Right lung (tissue), 10 donors: ENCODE data around the gene PTPN11. TPM values are rescaled to one million over a fixed set of nuclear protein-coding genes. Genes with fewer than 3 reads are reported as not detected.
A peak's percentile ranks its signal among the peaks of the same experiment; 100 is the strongest.
"Not testable (repeated sequence)": the region's sequence is repeated elsewhere in the genome, so short reads cannot be mapped to it uniquely, and the experiment has no call there.

Experiments used
- DNase-seq, 2 donors: peaks; one replicate each; pipeline ENCODE4 v3.0.0-alpha.2; 2013
- long read RNA-seq, 8 donors: transcript quantifications; one replicate each; lab custom pipeline, GENCODE V29; 2026
- polyA plus RNA-seq, 5 donors: library from polyadenylated mRNA; unstranded; fragments of 120-200 nt; gene quantifications; one replicate each; pipeline versions ENCODE4 v1.2.1 to v1.2.3, GENCODE V29; 2013; ENCODE audit warnings: inconsistent platforms in 1 of 5, low replicate concordance in 1 of 5; ENCODE audit not compliant: insufficient read length in 5 of 5, insufficient read depth in 1 of 5

PTPN11 gene
- 10 to 100 TPM; 46.9 to 67.1 (median 62.0) TPM for polyA plus RNA-seq
- long read RNA-seq, donor 1, full-length matches to known transcripts = 4 of 55 reads
- long read RNA-seq, donor 1, partial matches to known transcripts = 51 of 55 reads
- long read RNA-seq, donor 1, other reads (novel, unspliced or antisense) = 0 of 55 reads
- long read RNA-seq, donor 2, full-length matches to known transcripts = 4 of 9 reads
- long read RNA-seq, donor 2, partial matches to known transcripts = 5 of 9 reads
- long read RNA-seq, donor 2, other reads (novel, unspliced or antisense) = 0 of 9 reads
- long read RNA-seq, donor 3, full-length matches to known transcripts = 1 of 6 reads
- long read RNA-seq, donor 3, partial matches to known transcripts = 5 of 6 reads
- long read RNA-seq, donor 3, other reads (novel, unspliced or antisense) = 0 of 6 reads
- long read RNA-seq, donor 4, full-length matches to known transcripts = 1 of 8 reads
- long read RNA-seq, donor 4, partial matches to known transcripts = 7 of 8 reads
- long read RNA-seq, donor 4, other reads (novel, unspliced or antisense) = 0 of 8 reads
- long read RNA-seq, donor 5, full-length matches to known transcripts = 6 of 18 reads
- long read RNA-seq, donor 5, partial matches to known transcripts = 12 of 18 reads
- long read RNA-seq, donor 5, other reads (novel, unspliced or antisense) = 0 of 18 reads
- long read RNA-seq, donor 6, full-length matches to known transcripts = 12 of 43 reads
- long read RNA-seq, donor 6, partial matches to known transcripts = 31 of 43 reads
- long read RNA-seq, donor 6, other reads (novel, unspliced or antisense) = 0 of 43 reads
- long read RNA-seq, donor 7, full-length matches to known transcripts = 8 of 8 reads
- long read RNA-seq, donor 7, partial matches to known transcripts = 0 of 8 reads
- long read RNA-seq, donor 7, other reads (novel, unspliced or antisense) = 0 of 8 reads
- long read RNA-seq, donor 8 = 0 reads

GRCh38 chr12:112418608-112419296 is at the start of gene PTPN11:
Gene PTPN11, plus strand, starts transcription at chr12:112418947. Its CDS starts 165 bp downstream, at chr12:112419112.
- DNase-seq = peak; percentile 84

GRCh38 chr12:112370199-112370598 is 48.5 kb upstream of the PTPN11 start:
- no peak for DNase-seq

- DNase-seq = no peak
Measured at GRCh38 chr12:112370868-112371510, 47.8 kb upstream of the PTPN11 start.

GRCh38 chr12:112374166-112374740 is 44.5 kb upstream of the PTPN11 start:
- no peak for DNase-seq

GRCh38 chr12:112375105-112375504 is 43.6 kb upstream of the PTPN11 start:
- no peak for DNase-seq

DNA sequence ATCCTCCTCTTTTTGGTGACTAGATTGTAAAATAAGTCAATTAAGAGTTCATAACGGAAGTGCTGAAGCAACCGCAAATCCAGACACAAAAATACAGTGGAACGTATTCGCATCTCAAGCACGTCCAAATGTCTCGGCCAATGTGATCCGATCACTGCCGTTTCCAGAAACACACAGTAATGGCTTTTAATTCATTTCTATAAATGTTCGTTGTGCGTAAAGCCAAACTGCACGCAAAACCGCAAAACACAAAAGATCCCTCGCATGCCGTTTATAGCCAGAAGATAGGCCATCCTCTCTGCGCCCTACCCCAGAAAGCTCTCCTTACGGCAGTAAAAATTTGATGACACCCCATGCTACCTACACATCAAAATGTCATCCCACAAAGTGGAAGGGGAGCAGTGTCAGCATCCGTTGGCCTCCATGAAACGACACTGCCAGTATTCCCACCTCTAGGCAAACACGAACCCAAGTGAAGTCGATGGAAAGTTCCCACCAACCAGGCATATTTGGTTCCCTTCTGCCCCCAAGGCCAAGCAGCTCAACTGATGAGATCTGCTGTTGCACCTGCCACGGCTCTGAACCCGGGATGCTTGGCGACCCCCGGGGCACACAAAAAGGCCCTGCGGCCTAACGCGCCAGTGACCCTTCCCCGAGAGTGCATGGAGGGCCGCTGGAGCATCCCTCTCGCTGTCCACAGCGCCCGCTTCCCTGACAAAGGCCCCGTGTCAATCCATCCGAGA is 37.9 kb upstream of the PTPN11 start:
- no peak for DNase-seq

DNA sequence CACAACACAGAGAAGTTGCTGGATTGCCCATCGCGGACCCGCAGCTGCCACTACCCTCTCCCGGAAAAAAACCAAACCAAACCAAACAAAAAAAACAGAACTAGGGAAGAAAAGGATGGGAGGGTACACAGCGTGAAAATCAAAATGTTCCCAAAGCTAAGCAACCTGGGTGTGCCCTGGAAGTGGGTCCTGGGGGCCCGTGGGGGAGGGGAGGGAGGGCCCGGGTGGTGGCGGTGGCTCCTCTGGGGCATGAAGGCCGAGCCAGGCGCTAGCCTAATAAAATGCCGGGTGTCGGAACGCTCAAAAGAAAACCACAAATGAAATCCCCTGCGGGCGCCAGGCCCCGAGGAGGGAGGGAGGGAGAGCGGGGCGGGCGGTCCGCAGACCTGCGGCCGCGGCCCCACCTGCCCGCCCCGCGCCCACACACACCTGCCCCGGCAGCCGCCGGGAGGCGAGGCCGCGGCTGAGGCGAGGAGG is 37.3 kb upstream of the PTPN11 start:
- DNase-seq = peak in 1 of 2 donors; percentile 9

- peak; percentile 88 to 89 for DNase-seq
Measured at GRCh38 chr12:112381883-112382796, 36.6 kb upstream of the PTPN11 start, which contains the start of gene HECTD4. Gene HECTD4, minus strand, starts transcription at chr12:112382431. Its CDS starts 303 bp downstream, at chr12:112382128.

DNA sequence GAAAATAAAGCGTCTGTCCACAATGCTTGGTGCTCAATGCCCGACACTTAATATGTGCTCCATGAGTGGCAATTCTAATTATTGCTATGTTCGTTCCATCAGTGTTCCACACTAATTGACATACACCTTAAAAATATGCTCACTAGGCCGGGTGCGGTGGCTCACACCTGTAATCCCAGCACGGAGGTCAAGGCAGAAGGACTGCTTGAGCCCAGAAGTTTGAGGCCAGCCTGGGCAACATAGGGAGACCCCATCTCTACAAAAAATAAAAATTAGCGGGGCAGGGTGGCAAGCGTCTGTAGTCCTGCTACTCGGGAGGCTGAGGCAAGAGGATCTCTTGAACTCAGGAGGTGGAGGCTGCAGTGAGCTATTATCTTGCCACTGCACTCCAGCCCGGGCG is 35.9 kb upstream of the PTPN11 start:
- DNase-seq = no peak

DNA sequence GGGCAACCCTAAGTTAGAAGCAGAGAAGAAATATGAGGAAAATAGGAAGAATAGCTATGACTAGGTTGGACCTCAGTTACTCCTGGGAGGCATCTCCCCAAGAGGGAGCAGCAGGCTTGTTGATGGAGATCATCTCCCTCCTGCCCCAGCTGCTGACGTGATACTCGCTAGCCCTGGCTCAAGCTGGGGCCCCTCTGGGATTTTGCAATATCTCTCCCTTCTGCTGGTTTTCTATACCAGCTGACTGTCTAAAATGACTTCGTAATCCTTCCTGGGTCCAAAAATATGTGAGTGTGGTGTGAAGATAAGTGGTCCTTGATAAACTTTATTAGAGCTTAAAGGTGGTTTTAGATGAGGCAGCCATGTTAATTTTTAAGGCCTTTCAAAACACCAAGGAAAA is 32.0 kb upstream of the PTPN11 start:
- DNase-seq = peak; percentile 46 to 65

- DNase-seq = no peak
Measured at GRCh38 chr12:112389228-112389627, 29.5 kb upstream of the PTPN11 start.

DNA sequence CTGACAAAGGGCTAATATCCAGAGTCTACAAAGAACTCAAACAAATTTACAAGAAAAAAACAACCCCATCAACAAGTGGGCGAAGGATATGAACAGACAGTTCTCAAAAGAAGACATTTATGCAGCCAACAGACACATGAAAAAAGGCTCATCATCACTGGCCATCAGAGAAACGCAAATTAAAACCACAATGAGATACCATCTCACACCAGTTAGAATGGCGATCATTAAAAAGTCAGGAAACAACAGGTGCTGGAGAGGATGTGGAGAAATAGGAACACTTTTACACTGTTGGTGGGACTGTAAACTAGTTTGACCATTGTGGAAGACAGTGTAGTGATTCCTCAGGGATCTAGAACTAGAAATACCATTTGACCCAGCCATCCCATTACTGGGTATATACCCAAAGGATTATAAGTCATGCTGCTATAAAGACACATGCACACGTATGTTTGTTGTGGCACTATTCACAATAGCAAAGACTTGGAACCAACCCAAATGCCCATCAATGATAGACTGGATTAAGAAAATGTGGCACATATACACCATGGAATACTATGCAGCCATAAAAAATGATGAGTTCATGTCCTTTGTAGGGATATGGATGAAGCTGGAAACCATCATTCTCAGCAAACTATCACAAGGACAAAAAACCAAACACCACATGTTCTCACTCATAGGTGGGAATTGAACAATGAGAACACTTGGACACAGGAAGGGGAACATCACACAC is 28.7 kb upstream of the PTPN11 start:
- not testable (repeated sequence) for DNase-seq

- DNase-seq = no peak
Measured at GRCh38 chr12:112393328-112393727, 25.4 kb upstream of the PTPN11 start.

DNA sequence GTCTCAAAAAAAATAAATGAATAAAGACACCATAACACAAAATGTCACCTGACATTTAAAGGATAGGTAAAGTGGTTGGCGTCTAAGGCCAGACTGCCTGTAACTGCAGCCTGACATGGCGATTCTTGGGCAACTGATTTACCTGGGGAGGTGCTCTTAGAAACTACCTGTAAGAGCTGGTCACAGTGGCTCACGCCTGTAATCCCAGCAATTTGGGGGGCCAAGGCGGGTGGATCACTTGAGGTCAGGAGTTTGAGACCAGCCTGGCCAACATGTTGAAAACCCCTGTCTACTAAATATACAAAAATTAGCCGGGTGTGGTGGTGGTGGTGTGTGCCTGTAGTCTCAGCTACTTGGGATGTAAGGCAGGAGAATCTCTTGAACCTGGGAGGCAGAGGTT is 17.7 kb upstream of the PTPN11 start:
- DNase-seq = no peak

- no peak for DNase-seq
Measured at GRCh38 chr12:112401903-112402498, 16.7 kb upstream of the PTPN11 start.

DNA sequence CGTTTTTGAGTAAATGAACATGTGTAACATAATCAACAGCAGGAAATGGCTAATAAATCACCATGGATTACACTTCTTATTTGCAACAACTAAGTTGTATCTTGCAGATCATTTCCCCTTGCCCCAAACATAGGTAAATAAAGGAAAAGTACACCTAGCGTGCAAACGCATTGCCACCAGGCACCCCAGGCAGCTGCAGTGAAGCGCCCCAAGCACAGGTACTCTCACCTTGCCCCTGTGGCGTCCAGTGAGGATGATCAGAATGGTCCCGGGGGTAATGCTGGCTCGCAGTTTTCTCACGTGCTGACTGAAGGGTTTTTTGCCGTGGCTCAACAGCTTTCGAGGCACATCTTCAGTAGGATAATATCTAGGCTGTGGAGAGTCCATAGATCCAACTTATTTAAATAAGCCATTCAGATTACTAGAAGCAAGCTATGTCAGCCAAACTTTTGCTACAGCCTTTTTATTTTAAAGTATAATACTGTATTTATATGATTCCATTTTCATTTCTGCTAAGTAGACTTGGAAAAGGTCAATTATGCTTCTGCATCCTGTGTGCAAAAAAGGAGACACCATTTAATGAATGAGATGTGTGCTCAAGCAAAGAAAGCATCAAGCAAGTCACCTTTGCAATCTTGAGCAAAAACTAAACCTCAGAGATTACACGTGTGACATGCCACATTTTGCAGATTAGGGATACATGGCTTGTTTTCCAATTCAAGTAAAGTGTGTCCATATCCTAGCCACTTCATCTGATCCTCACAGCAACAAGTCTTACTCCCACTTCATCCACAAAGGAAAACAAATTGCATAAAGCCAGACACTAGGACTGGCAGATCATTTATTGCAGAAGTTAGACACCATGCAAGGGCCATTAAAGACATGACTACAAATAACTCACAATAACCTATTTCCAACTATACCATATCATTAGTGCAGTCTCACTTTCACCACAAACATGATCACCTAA is 11.9 kb upstream of the PTPN11 start:
- no peak for DNase-seq
